Skeletal muscle tissue (tissue), 4 donors: Measurements from ENCODE around the gene DLX1. TPM values are rescaled to one million over a fixed set of nuclear protein-coding genes. Genes with fewer than 3 reads are reported as not detected.

Source experiments
- H3K27ac ChIP-seq: one replicate; pipeline ENCODE4 v1.7.0; 2013; ENCODE audit warnings: mild to moderate bottlenecking, low read depth, low read length, inconsistent platforms
- H3K27me3 ChIP-seq, 3 donors: one replicate each; pipeline ENCODE4 v1.7.0; 2013; ENCODE audit warnings: low read length in 3 of 3; ENCODE audit not compliant: control insufficient read depth in 3 of 3, insufficient read depth in 3 of 3
- H3K36me3 ChIP-seq, 3 donors: one replicate each; pipeline ENCODE4 v1.7.0; 2013; ENCODE audit warnings: low read length in 3 of 3; ENCODE audit not compliant: control insufficient read depth in 3 of 3, insufficient read depth in 3 of 3
- H3K4me1 ChIP-seq, 3 donors: one replicate each; pipeline ENCODE4 v1.7.0; 2013; ENCODE audit warnings: low read length in 3 of 3, mild to moderate bottlenecking in 3 of 3; ENCODE audit not compliant: control insufficient read depth in 3 of 3, insufficient read depth in 3 of 3
- H3K4me3 ChIP-seq, 3 donors: one replicate each; pipeline ENCODE4 v1.7.0; 2013; ENCODE audit warnings: low read length in 3 of 3
- H3K9ac ChIP-seq, 3 donors: one replicate each; pipeline ENCODE4 v1.7.0; 2013; ENCODE audit warnings: low read length in 3 of 3, mild to moderate bottlenecking in 3 of 3, moderate library complexity in 2 of 3, low read depth in 1 of 3
- H3K9me3 ChIP-seq, 3 donors: one replicate each; pipeline ENCODE4 v1.7.0; 2013; ENCODE audit warnings: low read length in 3 of 3; ENCODE audit not compliant: control insufficient read depth in 3 of 3
- total RNA-seq: library from RNA; depleted of rRNA; stranded (reverse); fragments of >200 nt; gene quantifications from one replicate; pipeline ENCODE4 v1.2.3, GENCODE V29; 2014
- donor health status: Osteomylitis.

The DLX1 gene
- total RNA-seq, 1 donor from 2014 or later: not detected

- Histone ChIP-seq H3K4me3 (peak overlapping the region in 1 of 3 donors; percentile 43), H3K9ac (no peak overlapping the region), H3K9me3 (no peaks in the 10 kb centered on the region), H3K27ac (no peak overlapping the region), H3K4me1 (peaks cover 37 to 55% (median 51%) of the 10 kb centered on the region in 3 donors), H3K36me3 (no peaks in the 10 kb centered on the region), H3K27me3 (peaks cover 96 to 97% (median 97%) of the 10 kb centered on the region in 3 donors)
Observed at GRCh38 chr2:172103471-172104272, 18.4 kb downstream of the DLX1 start.

GRCh38 chr2:172105471-172106107 lies 20.3 kb downstream of the DLX1 start:
- H3K27me3 ChIP-seq: peaks cover 87 to 91% (median 88%) of the 10 kb centered on the region in 3 donors
- H3K27ac ChIP-seq: no peak overlapping the region
- peak overlapping the region in 1 of 3 donors; percentile 43 for H3K4me3 ChIP-seq
- no peak overlapping the region for H3K9ac ChIP-seq
- H3K9me3 ChIP-seq: no peaks in the 10 kb centered on the region
- no peaks in the 10 kb centered on the region for H3K36me3 ChIP-seq
- H3K4me1 ChIP-seq: peaks cover 28 to 44% (median 40%) of the 10 kb centered on the region in 3 donors

- Histone ChIP-seq H3K27me3 (peaks cover 81 to 83% (median 82%) of the 10 kb centered on the region in 3 donors), H3K4me1 (peaks cover 24 to 36% (median 35%) of the 10 kb centered on the region in 3 donors), H3K36me3 (no peaks in the 10 kb centered on the region), H3K9ac (no peak overlapping the region), H3K27ac (no peak overlapping the region), H3K4me3 (peak overlapping the region; percentile 41 to 43 (median 43)), H3K9me3 (no peaks in the 10 kb centered on the region)
Observed at GRCh38 chr2:172106108-172106961, 21.0 kb downstream of the DLX1 start.

- no peaks in the 10 kb centered on the region for H3K36me3 ChIP-seq
- peaks cover 67 to 73% (median 67%) of the 10 kb centered on the region in 3 donors for H3K27me3 ChIP-seq
- no peak overlapping the region for H3K9ac ChIP-seq
- H3K9me3 ChIP-seq: no peaks in the 10 kb centered on the region
- no peak overlapping the region for H3K27ac ChIP-seq
- peaks cover 13 to 22% (median 21%) of the 10 kb centered on the region in 3 donors for H3K4me1 ChIP-seq
- no peak overlapping the region for H3K4me3 ChIP-seq
Observed at GRCh38 chr2:172107690-172108586, 22.6 kb downstream of the DLX1 start.

GRCh38 chr2:172108587-172108930 lies 23.3 kb downstream of the DLX1 start:
- H3K9me3 ChIP-seq: no peaks in the 10 kb centered on the region
- peaks cover 7 to 19% (median 18%) of the 10 kb centered on the region in 3 donors for H3K4me1 ChIP-seq
- H3K9ac ChIP-seq: no peak overlapping the region
- H3K36me3 ChIP-seq: no peaks in the 10 kb centered on the region
- peaks cover 61 to 67% (median 61%) of the 10 kb centered on the region in 3 donors for H3K27me3 ChIP-seq
- H3K4me3 ChIP-seq: no peak overlapping the region
- H3K27ac ChIP-seq: no peak overlapping the region

- Histone ChIP-seq H3K27me3 (peaks cover 52 to 59% (median 53%) of the 10 kb centered on the region in 3 donors), H3K9ac (no peak overlapping the region), H3K27ac (no peak overlapping the region), H3K9me3 (no peaks in the 10 kb centered on the region), H3K36me3 (no peaks in the 10 kb centered on the region), H3K4me1 (peaks cover 7 to 19% (median 18%) of the 10 kb centered on the region in 3 donors), H3K4me3 (no peak overlapping the region)
Observed at GRCh38 chr2:172109256-172109987, 24.1 kb downstream of the DLX1 start.

GRCh38 chr2:172109988-172110811 lies 24.9 kb downstream of the DLX1 start:
- Histone ChIP-seq H3K36me3 (no peaks in the 10 kb centered on the region), H3K27me3 (peaks cover 44 to 52% (median 45%) of the 10 kb centered on the region in 3 donors), H3K9ac (no peak overlapping the region), H3K9me3 (no peaks in the 10 kb centered on the region), H3K27ac (no peak overlapping the region), H3K4me3 (no peak overlapping the region), H3K4me1 (peaks cover 7 to 19% (median 18%) of the 10 kb centered on the region in 3 donors)

GRCh38 chr2:172113617-172114016 lies 28.3 kb downstream of the DLX1 start:
- no peaks in the 10 kb centered on the region for H3K4me1 ChIP-seq
- no peak overlapping the region for H3K27ac ChIP-seq
- no peaks in the 10 kb centered on the region for H3K9me3 ChIP-seq
- no peak overlapping the region for H3K4me3 ChIP-seq
- no peak overlapping the region for H3K9ac ChIP-seq
- no peaks in the 10 kb centered on the region for H3K36me3 ChIP-seq
- peaks cover 11 to 20% (median 17%) of the 10 kb centered on the region in 3 donors for H3K27me3 ChIP-seq
